ENCODE measurements around the gene ATP6V1E1. TPM values are rescaled to one million over a fixed set of nuclear protein-coding genes. Genes with fewer than 3 reads are reported as not detected.

ATP6V1E1 gene
- total and polyA plus RNA-seq, 9 of the 15 experiments (the other 6 are each of a cell fraction or from before 2014, with no cell fraction given): 122 to 249 (median 179) TPM

DNA sequence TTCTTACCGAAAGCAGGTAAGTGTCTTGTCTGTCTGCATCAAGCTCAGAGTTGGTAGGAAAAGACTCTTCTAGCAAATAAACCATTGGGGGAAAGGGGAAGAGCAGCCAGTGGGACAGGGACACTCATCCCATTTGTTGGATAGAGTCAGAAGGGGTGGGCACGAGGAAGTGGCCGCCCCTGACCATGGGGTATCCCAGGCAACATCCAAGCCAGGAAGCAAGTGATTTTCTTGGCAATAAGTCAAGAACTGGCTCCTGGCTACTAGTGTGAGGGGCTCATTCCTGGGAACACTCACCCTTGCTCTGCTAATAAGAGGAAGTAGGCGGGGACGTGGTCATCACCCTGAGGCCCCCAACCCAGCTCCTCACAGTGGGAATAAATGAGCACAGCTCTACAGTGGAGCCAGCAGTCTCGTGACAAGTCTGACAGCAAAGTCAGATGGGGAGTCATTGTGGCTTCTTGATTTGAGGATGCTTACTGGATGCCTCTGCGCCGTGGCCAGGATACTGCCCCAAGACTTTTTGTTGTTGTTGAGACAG is 58.5 kb downstream of the ATP6V1E1 start:
- ATAC-seq (no peak), DNase-seq (ENCODE audit: extremely low read depth in 1 of 4, low spot score in 3 of 4) (no peak), FAIRE-seq (no peak)
- in situ Hi-C loops (cut with MboI) (no loop called here), intact Hi-C loops (cut with micrococcal nuclease) (no loop called here)
- ChIA-PET CTCF (ENCODE audit: low intra/inter-chr PET ratio) (no interaction called here), POLR2A (interaction anchor here (0.6 to 2.6 kb wide), 3 partner anchors 9 to 90 kb away, joined by 3 to 15 read pairs (median 3); no protein-coding TSS in a partner anchor)
- TF ChIP-seq SIN3A (IDR thresholded peaks at IDR 0.05; ENCODE audit: borderline replicate concordance in 2 of 2, control insufficient read depth in 1 of 2, low read depth in 2 of 2, low read length in 2 of 2): no peak
- Histone ChIP-seq H2AFZ (ENCODE audit: low read depth, low read length) (no peak overlapping the region), H3K27ac (ENCODE audit: extremely low read depth, low read depth, low read length) (no peak overlapping the region), H3K4me3 (no peak overlapping the region), H3K9me3 (replicated peaks; ENCODE audit: control insufficient read depth, insufficient read depth, low read depth, low read length) (no peaks in the 10 kb centered on the region), H4K20me1 (replicated peaks; ENCODE audit: control insufficient read depth, insufficient read depth, low read length) (peaks cover 13% of the 10 kb centered on the region; the same call in 1 of the 2 replicates), H3K27me3 (ENCODE audit: control insufficient read depth in 2 of 2, insufficient read depth in 2 of 2, low read length in 2 of 2) (peaks cover 57 to 63% of the 10 kb centered on the region in 2 experiments), H3K9me1 (ENCODE audit: control insufficient read depth, insufficient read depth, low read length) (no peaks in the 10 kb centered on the region), H3K9ac (ENCODE audit: insufficient read depth in 1 of 2, low read depth in 2 of 2, low read length in 2 of 2) (no peak overlapping the region), H3K4me2 (ENCODE audit: insufficient read depth, low read length) (no peak overlapping the region), H3K36me3 (ENCODE audit: control insufficient read depth, insufficient read depth, low read length) (no peaks in the 10 kb centered on the region), H3K4me1 (replicated peaks in 1 of 2; ENCODE audit: control insufficient read depth in 2 of 2, insufficient read depth in 2 of 2, low read length in 2 of 2) (peaks cover 0 to 4% of the 10 kb centered on the region in 2 experiments; a peak in 3 of 5 replicates), H3K79me2 (ENCODE audit: control insufficient read depth, insufficient read depth, low read length) (no peaks in the 10 kb centered on the region)
- no TSS peak for BruUV-seq (replicated peaks)
- 0% methylated on average over 8 of the region's 8 CpGs for WGBS (ENCODE audit: insufficient coverage, low coverage, missing lambda C conversion rate)

DNA sequence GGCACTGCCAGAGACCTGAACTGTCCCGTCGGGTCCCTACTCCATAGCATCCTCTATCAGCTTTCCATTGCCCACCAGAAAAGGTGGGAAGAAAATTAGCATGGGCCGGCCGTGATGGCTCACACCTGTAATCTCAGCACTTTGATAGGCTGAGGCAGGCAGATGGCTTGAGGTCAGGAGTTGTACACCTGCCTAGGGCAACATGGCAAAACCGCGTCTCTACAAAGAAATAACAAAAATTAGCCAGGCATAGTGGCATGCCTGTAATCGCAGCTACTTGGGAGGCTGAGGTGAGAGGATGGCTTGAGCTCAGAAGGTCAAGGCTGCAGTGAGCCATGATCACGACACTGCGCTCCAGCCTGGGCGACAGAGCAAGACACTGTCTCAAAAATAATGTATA is 61.8 kb downstream of the ATP6V1E1 start:
- FAIRE-seq (no peak), DNase-seq (ENCODE audit: extremely low read depth in 1 of 4, low spot score in 3 of 4) (no peak), ATAC-seq (no peak)
- intact Hi-C loops (cut with micrococcal nuclease): no loop called here
- H3K9me3 ChIP-seq (replicated peaks; ENCODE audit: control insufficient read depth, insufficient read depth, low read depth, low read length): no peaks in the 10 kb centered on the region
- H3K36me3 ChIP-seq (ENCODE audit: control insufficient read depth, insufficient read depth, low read length): no peaks in the 10 kb centered on the region
- in situ Hi-C loops (cut with MboI): no loop called here
- no peaks in the 10 kb centered on the region for H3K79me2 ChIP-seq (ENCODE audit: control insufficient read depth, insufficient read depth, low read length)
- peaks cover 49 to 54% of the 10 kb centered on the region in 2 experiments for H3K27me3 ChIP-seq (ENCODE audit: control insufficient read depth in 2 of 2, insufficient read depth in 2 of 2, low read length in 2 of 2)
- POLR2A ChIA-PET: no interaction called here
- CTCF ChIA-PET (ENCODE audit: low intra/inter-chr PET ratio): no interaction called here
- H3K27ac ChIP-seq (ENCODE audit: extremely low read depth, low read depth, low read length): no peak overlapping the region
- no TSS peak for BruUV-seq (replicated peaks)
- no peak overlapping the region for H3K4me2 ChIP-seq (ENCODE audit: insufficient read depth, low read length)
- H3K4me1 ChIP-seq (replicated peaks in 1 of 2; ENCODE audit: control insufficient read depth in 2 of 2, insufficient read depth in 2 of 2, low read length in 2 of 2): peaks cover 0 to 4% of the 10 kb centered on the region in 2 experiments; a peak in 3 of 5 replicates
- no peaks in the 10 kb centered on the region for H3K9me1 ChIP-seq (ENCODE audit: control insufficient read depth, insufficient read depth, low read length)
- peaks cover 5% of the 10 kb centered on the region; the same call in 1 of the 2 replicates for H4K20me1 ChIP-seq (replicated peaks; ENCODE audit: control insufficient read depth, insufficient read depth, low read length)
- H3K4me3 ChIP-seq: no peak overlapping the region
- TF ChIP-seq ZFP30 (CRISPR knock-in tag; IDR thresholded peaks at IDR 0.05; ENCODE audit: borderline replicate concordance) (no peak), ZNF780A (CRISPR knock-in tag; IDR thresholded peaks at IDR 0.05) (no peak), L3MBTL2 (IDR thresholded peaks at IDR 0.05) (no peak), ZNF77 (CRISPR knock-in tag; IDR thresholded peaks at IDR 0.05) (no peak), TCFL5 (CRISPR knock-in tag; conservative IDR thresholded peaks at IDR 0.05) (no peak), SMARCE1 (IDR thresholded peaks at IDR 0.05) (no peak), HDAC8 (tag; IDR thresholded peaks at IDR 0.05) (no peak)
- no peak overlapping the region for H3K9ac ChIP-seq (ENCODE audit: insufficient read depth in 1 of 2, low read depth in 2 of 2, low read length in 2 of 2)
- WGBS (ENCODE audit: insufficient coverage, low coverage, missing lambda C conversion rate): 23% methylated on average over 10 of the region's 10 CpGs
- no peak overlapping the region for H2AFZ ChIP-seq (ENCODE audit: low read depth, low read length)
